ENCODE results near the gene RASGRP4.
"Not testable (repeated sequence)": the region's sequence is repeated elsewhere in the genome, so short reads cannot be mapped to it uniquely, and the experiment has no call there.

RASGRP4 gene

GRCh38 chr19:38371081-38371480 is 54.9 kb downstream of the RASGRP4 start:
- DNase-seq (ENCODE audit: low read depth in 2 of 2) = no peak

- DNase-seq (ENCODE audit: low read depth in 2 of 2) = no peak
Measured at GRCh38 chr19:38370299-38370698, 55.7 kb downstream of the RASGRP4 start.

GRCh38 chr19:38369584-38369983 is 56.4 kb downstream of the RASGRP4 start:
- no peak for DNase-seq (ENCODE audit: low read depth in 2 of 2)

- no peak for DNase-seq (ENCODE audit: low read depth in 2 of 2)
Measured at GRCh38 chr19:38367041-38367440, 59.0 kb downstream of the RASGRP4 start.

GRCh38 chr19:38362946-38363688 is 62.9 kb downstream of the RASGRP4 start:
- not testable (repeated sequence) for DNase-seq (ENCODE audit: low read depth in 2 of 2)

GRCh38 chr19:38362076-38362945 is 63.7 kb downstream of the RASGRP4 start:
- peak; percentile 81 to 92 for DNase-seq (ENCODE audit: low read depth in 2 of 2)

GRCh38 chr19:38361633-38362075 is 64.4 kb downstream of the RASGRP4 start:
- DNase-seq (ENCODE audit: low read depth in 2 of 2) = peak; percentile 60 to 74

- DNase-seq (ENCODE audit: low read depth in 2 of 2) = no peak
Measured at GRCh38 chr19:38360839-38361631, 65.0 kb downstream of the RASGRP4 start.

- DNase-seq (ENCODE audit: low read depth in 2 of 2) = no peak
Measured at GRCh38 chr19:38360351-38360750, 65.7 kb downstream of the RASGRP4 start.

GRCh38 chr19:38359242-38360021 is 66.6 kb downstream of the RASGRP4 start:
- no peak for DNase-seq (ENCODE audit: low read depth in 2 of 2)
